H1 (cell line): ENCODE results near the gene CHST8. TPM values are rescaled to one million over a fixed set of nuclear protein-coding genes. Genes with fewer than 3 reads are reported as not detected.

Experiments used
- CTCF ChIA-PET: fragments of 300-600 bp; sonication (Branson Sonifier 250); formaldehyde crosslinking; loops from one replicate; lab custom pipeline; 2021; ENCODE audit not compliant: partially characterized antibody; lab: Charles Lee
- POLR2A ChIA-PET: fragments of 300-600 bp; sonication (Branson Sonifier 250); formaldehyde crosslinking; loops from one replicate; lab custom pipeline; 2021; ENCODE audit warnings: inconsistent platforms; ENCODE audit not compliant: partially characterized antibody; lab: Charles Lee
- DNase-seq, 2 experiments: peaks; one replicate each; pipeline versions ENCODE4 v3.0.0 to v3.0.0-alpha.2; 2010 to 2022; ENCODE audit warnings: low spot score in 2 of 2, low read depth in 1 of 2, mixed read lengths in 1 of 2
- FAIRE-seq: peaks from 2 replicates; lab custom pipeline; 2011; peaks lifted over from hg19 to GRCh38; lab: Jason Lieb, UNC
- H2AFZ ChIP-seq: 2 replicates; pipeline ENCODE4 v1.8.1; 2012; ENCODE audit warnings: low read length, inconsistent platforms
- H2AK5ac ChIP-seq: 2 replicates; pipeline ENCODE4 v1.6.1; 2013; ENCODE audit warnings: low read depth, low read length
- H2BK120ac ChIP-seq: replicated peaks from 2 replicates; pipeline ENCODE3; 2013; ENCODE audit warnings: low read depth, low read length, inconsistent platforms
- H2BK12ac ChIP-seq: 2 replicates; pipeline ENCODE4 v1.6.1; 2013; ENCODE audit warnings: low read depth, low read length
- H2BK15ac ChIP-seq: 2 replicates; pipeline ENCODE4 v1.6.1; 2013; ENCODE audit warnings: low read length
- H2BK20ac ChIP-seq: 2 replicates; pipeline ENCODE4 v1.6.1; 2013; ENCODE audit warnings: low read length
- H2BK5ac ChIP-seq: 2 replicates; pipeline ENCODE4 v1.6.1; 2013; ENCODE audit warnings: low read depth, low read length
- H3K14ac ChIP-seq: 2 replicates; pipeline ENCODE4 v1.6.1; 2013; ENCODE audit warnings: inconsistent platforms; ENCODE audit not compliant: insufficient read length
- H3K18ac ChIP-seq: 2 replicates; pipeline ENCODE4 v1.6.1; 2013; ENCODE audit warnings: low read length; ENCODE audit errors: extremely low read depth
- H3K23ac ChIP-seq: 2 replicates; pipeline ENCODE4 v1.6.1; 2013; ENCODE audit warnings: inconsistent platforms; ENCODE audit not compliant: insufficient read length
- H3K23me2 ChIP-seq: 2 replicates; pipeline ENCODE4 v1.6.1; 2013; ENCODE audit warnings: low read depth, low read length
- H3K27ac ChIP-seq: 2 replicates; pipeline ENCODE4 v1.6.1; 2011; ENCODE audit warnings: low read depth, low read length, inconsistent platforms
- H3K27me3 ChIP-seq, 4 experiments: replicated peaks in 1 of 4; 1 replicate in 1 of 4; 2 replicates in 3 of 4; pipeline versions ENCODE4 v1.6.1 to v1.8.1; 2011 to 2013; ENCODE audit warnings: low read length in 3 of 4, mild to moderate bottlenecking in 3 of 4, inconsistent platforms in 2 of 4, mixed read lengths in 2 of 4, moderate library complexity in 1 of 4; ENCODE audit not compliant: control insufficient read depth in 3 of 4, insufficient read depth in 3 of 4; ENCODE audit errors: extremely low read depth in 1 of 4
- H3K36me3 ChIP-seq, 4 experiments: 2 replicates each; pipeline versions ENCODE4 v1.6.1 to v1.8.1; 2011 to 2013; ENCODE audit warnings: mild to moderate bottlenecking in 4 of 4, low read length in 3 of 4, moderate library complexity in 2 of 4, control low read depth in 1 of 4, inconsistent platforms in 1 of 4; ENCODE audit not compliant: insufficient read depth in 4 of 4, control insufficient read depth in 2 of 4
- H3K4ac ChIP-seq: replicated peaks from 2 replicates; pipeline ENCODE3; 2013; ENCODE audit warnings: low read length, low read depth, mixed read lengths, inconsistent platforms; ENCODE audit not compliant: insufficient read length
- H3K4me1 ChIP-seq, 4 experiments: replicated peaks in 1 of 4; 1 replicate in 1 of 4; 2 replicates in 3 of 4; pipeline versions ENCODE4 v1.6.1 to v1.8.1; 2011 to 2013; ENCODE audit warnings: low read length in 3 of 4, inconsistent platforms in 2 of 4, mixed read lengths in 1 of 4; ENCODE audit not compliant: insufficient read depth in 4 of 4, control insufficient read depth in 3 of 4
- H3K4me2 ChIP-seq, 2 experiments: 2 replicates each; pipeline versions ENCODE4 v1.6.1 to v1.8.1; 2011 to 2013; ENCODE audit warnings: low read depth in 2 of 2, low read length in 2 of 2, control low read depth in 1 of 2, inconsistent platforms in 1 of 2, mild to moderate bottlenecking in 1 of 2; ENCODE audit not compliant: insufficient read depth in 1 of 2
- H3K4me3 ChIP-seq, 4 experiments: fragments of 200-600, 300-600 bp in 1 of 4; sonication (generic), shearing (Covaris generic), sonication (Bioruptor Twin) in 1 of 4; 2 replicates each; pipeline versions ENCODE4 v1.5.1 to v1.8.1; 2011 to 2016; ENCODE audit warnings: low read length in 4 of 4, low read depth in 3 of 4, control low read depth in 2 of 4, inconsistent platforms in 2 of 4, mild to moderate bottlenecking in 2 of 4, mixed read lengths in 1 of 4, moderate library complexity in 1 of 4; ENCODE audit not compliant: insufficient read depth in 2 of 4; ENCODE audit errors: extremely low read depth in 1 of 4
- H3K56ac ChIP-seq: replicated peaks from 2 replicates; pipeline ENCODE3; 2013; ENCODE audit warnings: low read depth, mild to moderate bottlenecking, mixed read lengths, low read length, inconsistent platforms; ENCODE audit not compliant: insufficient read length
- H3K79me1 ChIP-seq: 2 replicates; pipeline ENCODE4 v1.6.1; 2013; ENCODE audit warnings: low read depth, low read length, control low read depth
- H3K79me2 ChIP-seq, 2 experiments: 2 replicates each; pipeline versions ENCODE4 v1.6.1 to v1.8.1; 2012 to 2013; ENCODE audit warnings: low read length in 2 of 2, mild to moderate bottlenecking in 2 of 2, inconsistent platforms in 1 of 2; ENCODE audit not compliant: insufficient read depth in 2 of 2, control insufficient read depth in 1 of 2
- H3K9ac ChIP-seq, 4 experiments: replicated peaks in 1 of 4; 1 replicate in 1 of 4; 2 replicates in 3 of 4; pipeline versions ENCODE4 v1.6.1 to v1.8.1; 2011 to 2013; ENCODE audit warnings: low read depth in 3 of 4, low read length in 3 of 4, control low read depth in 2 of 4, mild to moderate bottlenecking in 2 of 4, moderate library complexity in 2 of 4, inconsistent platforms in 1 of 4; ENCODE audit errors: extremely low read depth in 1 of 4
- H3K9me3 ChIP-seq, 2 experiments: 2 replicates each; pipeline versions ENCODE4 v1.6.1 to v1.8.1; 2012 to 2013; ENCODE audit warnings: mild to moderate bottlenecking in 2 of 2, moderate library complexity in 2 of 2, control low read depth in 1 of 2, inconsistent platforms in 1 of 2, low read depth in 1 of 2, low read length in 1 of 2, mixed read lengths in 1 of 2; ENCODE audit not compliant: insufficient read depth in 2 of 2
- H4K20me1 ChIP-seq, 2 experiments: replicated peaks in 1 of 2; 2 replicates each; pipeline versions ENCODE3 to v1.8.1; 2011 to 2013; ENCODE audit warnings: inconsistent platforms in 2 of 2, low read length in 2 of 2, mild to moderate bottlenecking in 1 of 2; ENCODE audit not compliant: insufficient read depth in 2 of 2, control insufficient read depth in 1 of 2
- H4K5ac ChIP-seq: 2 replicates; pipeline ENCODE4 v1.6.1; 2013; ENCODE audit warnings: low read length, low read depth, mixed read lengths, inconsistent platforms; ENCODE audit not compliant: insufficient read length
- H4K8ac ChIP-seq: 2 replicates; pipeline ENCODE4 v1.8.0; 2013; ENCODE audit warnings: mild to moderate bottlenecking, moderate library complexity, low read length, inconsistent platforms; ENCODE audit not compliant: insufficient read depth; ENCODE audit errors: extremely low read depth
- H4K91ac ChIP-seq: replicated peaks from 2 replicates; pipeline ENCODE3; 2013; ENCODE audit warnings: low read length, mixed read lengths, inconsistent platforms; ENCODE audit not compliant: insufficient read length
- ASH2L ChIP-seq: fragments of 200-600, 300-600 bp; sonication (generic); IDR thresholded peaks from one replicate; pipeline ENCODE4 v1.7.1; 2017; ENCODE audit warnings: low read length
- HDAC6 ChIP-seq: IDR thresholded peaks from one replicate; pipeline ENCODE4 v1.7.1; 2012; ENCODE audit warnings: low read depth, mild to moderate bottlenecking, inconsistent platforms, low read length, moderate library complexity
- KDM5A ChIP-seq: fragments of 200-600 bp; IDR thresholded peaks from 2 replicates; pipeline ENCODE4 v1.7.1; 2012; ENCODE audit warnings: mild to moderate bottlenecking, low read length, inconsistent platforms, mixed read lengths
- PHF8 ChIP-seq: fragments of 200-600 bp; sonication (generic); conservative IDR thresholded peaks from 2 replicates; pipeline ENCODE4 v1.7.1; 2012; ENCODE audit warnings: low read depth, mild to moderate bottlenecking, inconsistent platforms, low read length, moderate library complexity
- RAD21 ChIP-seq, 2 experiments: IDR thresholded peaks in 1 of 2; conservative IDR thresholded peaks in 1 of 2; 2 replicates each; pipeline ENCODE4 v1.6.1; 2011; ENCODE audit warnings: low read depth in 2 of 2, low read length in 2 of 2, improper control_type of control experiment in 1 of 2, inconsistent platforms in 1 of 2, mild to moderate bottlenecking in 1 of 2, moderate library complexity in 1 of 2
- TAF1 ChIP-seq: IDR thresholded peaks from 2 replicates; pipeline ENCODE4 v1.6.1; 2011; ENCODE audit warnings: mild to moderate bottlenecking, low read depth, low read length
- TAF7 ChIP-seq: optimal IDR thresholded peaks from 2 replicates; pipeline ENCODE3; 2011; ENCODE audit warnings: low read depth, mild to moderate bottlenecking, inconsistent platforms, low read length, moderate library complexity, borderline replicate concordance
- WGBS, 2 experiments: shearing (Covaris generic) in 1 of 2; methylation state at CpG; one replicate each; pipeline versions ENCODE4 v1.1.6 to v1.1.7; 2013 to 2015; ENCODE audit warnings: low lambda C conversion rate in 2 of 2, mixed read lengths in 2 of 2, inconsistent platforms in 1 of 2, low coverage in 1 of 2, missing lambda C conversion rate in 1 of 2; ENCODE audit not compliant: insufficient replicate concordance in 2 of 2, insufficient coverage in 1 of 2, insufficient read length in 1 of 2; ENCODE audit errors: extremely low coverage in 1 of 2, missing lambda C conversion rate in 1 of 2; 5-methylcytosine and 5-hydroxymethylcytosine counted together
- polyA plus RNA-seq, 7 experiments: library from polyadenylated mRNA; depleted of rRNA in 3 of 7; stranded (reverse) in 5 of 7; unstranded in 2 of 7; fragments of >200 nt in 5 of 7; fragments of 200-250 nt in 2 of 7; gene quantifications; 1 replicate in 5 of 7; 2 replicates in 1 of 7; 4 replicates in 1 of 7; pipeline versions ENCODE4 v1.2.1 to v1.2.3, GENCODE V29; 2011 to 2013; ENCODE audit warnings: missing spikeins in 2 of 7, mixed read lengths in 2 of 7
- total RNA-seq: library from RNA; stranded (reverse); fragmentation: NEBNext Ultra II Directional; extraction: Animal tissue kit (Norgen Biotek cat#: 25700); gene quantifications from 2 replicates; pipeline ENCODE4 v1.2.1, GENCODE V29; 2021

Gene CHST8
- total and polyA plus RNA-seq, 2 of the 8 experiments (the other 6 are each of a cell fraction or from before 2014, with no cell fraction given), result 10.8 to 28.2 TPM

- DNase-seq, result no peak
- no peak overlapping the region for H3K27ac ChIP-seq
- 93% methylated on average over 13 of the region's 13 CpGs; no CpG with 5 or more reads in 1 of the 2 experiments for WGBS, 2 experiments
- H3K79me1 ChIP-seq, result no peaks in the 10 kb centered on the region; the same call in none of the 2 replicates
- H4K20me1 ChIP-seq, result peaks cover 0 to 3% of the 10 kb centered on the region in 2 experiments
- H3K14ac ChIP-seq, result no peak overlapping the region
- no peak overlapping the region for H4K8ac ChIP-seq
- ChIA-PET POLR2A (no interaction called here), CTCF (interaction anchor here (0.9 kb wide), 2 partner anchors 75 to 265 kb away, joined by 3 read pairs; no protein-coding TSS in a partner anchor)
- no peaks in the 10 kb centered on the region for H3K36me3 ChIP-seq
- no peak for TF ChIP-seq TAF1
- TF ChIP-seq PHF8, result no peak
- TF ChIP-seq RAD21 (IDR thresholded peaks at IDR 0.05 in 1 of 2, conservative IDR thresholded peaks at IDR 0.05 in 1 of 2; ENCODE audit: low read depth in 2 of 2, low read length in 2 of 2), result no peak
- TF ChIP-seq KDM5A, result no peak
- TF ChIP-seq TAF7, result no peak
- TF ChIP-seq ASH2L, result no peak
- no peak for TF ChIP-seq HDAC6
- peaks cover 0 to 8% (median 3%) of the 10 kb centered on the region in 4 experiments; a peak in 6 of 7 replicates for H3K4me1 ChIP-seq
- no peak overlapping the region for H2AFZ ChIP-seq
- H3K79me2 ChIP-seq, result no peaks in the 10 kb centered on the region
- no peak overlapping the region for H3K4ac ChIP-seq
- H3K18ac ChIP-seq, result no peak overlapping the region
- no peak overlapping the region for H2BK12ac ChIP-seq
- H3K23ac ChIP-seq, result no peak overlapping the region
- no peak for FAIRE-seq
- no peak overlapping the region for H2BK5ac ChIP-seq
- no peaks in the 10 kb centered on the region for H3K23me2 ChIP-seq
- no peak overlapping the region for H4K91ac ChIP-seq
- H2AK5ac ChIP-seq, result no peak overlapping the region
- H2BK20ac ChIP-seq, result no peak overlapping the region
- H3K4me3 ChIP-seq, result no peak overlapping the region
- no peak overlapping the region for H3K9ac ChIP-seq
- H4K5ac ChIP-seq, result no peak overlapping the region
- H3K27me3 ChIP-seq, result no peaks in the 10 kb centered on the region
- no peak overlapping the region for H3K4me2 ChIP-seq
- no peaks in the 10 kb centered on the region for H3K9me3 ChIP-seq
- H2BK15ac ChIP-seq, result no peak overlapping the region
- no peak overlapping the region for H3K56ac ChIP-seq
- no peak overlapping the region for H2BK120ac ChIP-seq
Observed at GRCh38 chr19:33699754-33700407, 78.1 kb downstream of the CHST8 start.
